ENCODE data around the gene FAM185A.

DNA sequence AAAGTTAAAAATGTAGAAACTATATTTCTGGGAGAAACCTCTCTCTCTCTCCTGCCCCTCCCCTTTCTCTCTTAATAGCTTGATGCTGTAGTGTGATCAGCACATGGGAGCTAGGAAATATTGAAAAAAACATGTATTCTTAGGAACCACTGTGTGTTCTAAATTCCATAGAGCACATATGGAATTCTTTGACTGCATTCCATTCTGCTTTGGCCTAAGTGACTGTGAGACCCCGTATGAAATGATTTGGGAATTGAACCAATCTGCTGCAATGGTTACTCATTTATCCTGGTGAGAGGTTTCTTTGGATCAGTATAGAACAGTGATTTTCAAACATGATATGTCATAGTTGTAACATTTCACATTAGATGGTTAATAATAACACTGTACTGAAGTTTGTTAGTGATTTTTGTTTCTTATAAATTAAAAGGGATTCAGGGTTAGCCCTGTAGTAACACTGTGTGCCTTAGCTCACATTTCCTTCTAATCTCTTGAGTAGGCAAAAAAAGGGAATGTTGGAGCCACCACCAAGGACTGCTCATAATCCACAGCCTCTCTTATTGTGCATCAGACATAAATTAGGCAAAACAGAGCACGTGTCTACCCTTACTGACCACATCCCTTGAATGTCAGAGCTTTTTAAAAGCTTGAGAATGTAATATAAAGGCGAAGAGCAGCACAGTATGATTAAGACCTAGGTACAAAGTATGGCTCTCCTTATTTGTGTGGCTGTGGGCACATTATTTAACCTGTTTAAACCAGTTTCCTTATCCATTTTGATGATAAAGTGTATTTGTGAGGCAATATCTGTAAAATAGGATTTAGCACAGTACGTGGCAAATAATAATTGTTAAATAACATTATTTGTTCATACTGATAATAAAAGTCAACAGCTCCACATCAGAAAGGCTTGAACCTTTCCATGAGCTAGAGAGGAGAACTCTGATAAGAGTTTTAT, 69.1 kb downstream of the FAM185A start:
- TF ChIP-seq, protein P1, sequence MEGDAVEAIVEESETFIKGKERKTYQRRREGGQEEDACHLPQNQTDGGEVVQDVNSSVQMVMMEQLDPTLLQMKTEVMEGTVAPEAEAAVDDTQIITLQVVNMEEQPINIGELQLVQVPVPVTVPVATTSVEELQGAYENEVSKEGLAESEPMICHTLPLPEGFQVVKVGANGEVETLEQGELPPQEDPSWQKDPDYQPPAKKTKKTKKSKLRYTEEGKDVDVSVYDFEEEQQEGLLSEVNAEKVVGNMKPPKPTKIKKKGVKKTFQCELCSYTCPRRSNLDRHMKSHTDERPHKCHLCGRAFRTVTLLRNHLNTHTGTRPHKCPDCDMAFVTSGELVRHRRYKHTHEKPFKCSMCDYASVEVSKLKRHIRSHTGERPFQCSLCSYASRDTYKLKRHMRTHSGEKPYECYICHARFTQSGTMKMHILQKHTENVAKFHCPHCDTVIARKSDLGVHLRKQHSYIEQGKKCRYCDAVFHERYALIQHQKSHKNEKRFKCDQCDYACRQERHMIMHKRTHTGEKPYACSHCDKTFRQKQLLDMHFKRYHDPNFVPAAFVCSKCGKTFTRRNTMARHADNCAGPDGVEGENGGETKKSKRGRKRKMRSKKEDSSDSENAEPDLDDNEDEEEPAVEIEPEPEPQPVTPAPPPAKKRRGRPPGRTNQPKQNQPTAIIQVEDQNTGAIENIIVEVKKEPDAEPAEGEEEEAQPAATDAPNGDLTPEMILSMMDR (IDR thresholded peaks at IDR 0.05): no peak
- no peak for TF ChIP-seq EZH2 (IDR thresholded peaks at IDR 0.05; ENCODE audit: borderline replicate concordance, insufficient read depth, low read depth, low read length, poor library complexity, severe bottlenecking)
